ENCODE results near the gene RAN.

GRCh38 chr12:130911933-130912332, 40.1 kb downstream of the RAN start:
- no peak for TF ChIP-seq CTCF (IDR thresholded peaks at IDR 0.05; ENCODE audit: insufficient read depth, low read length)
- no peak for TF ChIP-seq POLR2AphosphoS5 (IDR thresholded peaks at IDR 0.05; ENCODE audit: low read depth)
- TF ChIP-seq, protein P1, sequence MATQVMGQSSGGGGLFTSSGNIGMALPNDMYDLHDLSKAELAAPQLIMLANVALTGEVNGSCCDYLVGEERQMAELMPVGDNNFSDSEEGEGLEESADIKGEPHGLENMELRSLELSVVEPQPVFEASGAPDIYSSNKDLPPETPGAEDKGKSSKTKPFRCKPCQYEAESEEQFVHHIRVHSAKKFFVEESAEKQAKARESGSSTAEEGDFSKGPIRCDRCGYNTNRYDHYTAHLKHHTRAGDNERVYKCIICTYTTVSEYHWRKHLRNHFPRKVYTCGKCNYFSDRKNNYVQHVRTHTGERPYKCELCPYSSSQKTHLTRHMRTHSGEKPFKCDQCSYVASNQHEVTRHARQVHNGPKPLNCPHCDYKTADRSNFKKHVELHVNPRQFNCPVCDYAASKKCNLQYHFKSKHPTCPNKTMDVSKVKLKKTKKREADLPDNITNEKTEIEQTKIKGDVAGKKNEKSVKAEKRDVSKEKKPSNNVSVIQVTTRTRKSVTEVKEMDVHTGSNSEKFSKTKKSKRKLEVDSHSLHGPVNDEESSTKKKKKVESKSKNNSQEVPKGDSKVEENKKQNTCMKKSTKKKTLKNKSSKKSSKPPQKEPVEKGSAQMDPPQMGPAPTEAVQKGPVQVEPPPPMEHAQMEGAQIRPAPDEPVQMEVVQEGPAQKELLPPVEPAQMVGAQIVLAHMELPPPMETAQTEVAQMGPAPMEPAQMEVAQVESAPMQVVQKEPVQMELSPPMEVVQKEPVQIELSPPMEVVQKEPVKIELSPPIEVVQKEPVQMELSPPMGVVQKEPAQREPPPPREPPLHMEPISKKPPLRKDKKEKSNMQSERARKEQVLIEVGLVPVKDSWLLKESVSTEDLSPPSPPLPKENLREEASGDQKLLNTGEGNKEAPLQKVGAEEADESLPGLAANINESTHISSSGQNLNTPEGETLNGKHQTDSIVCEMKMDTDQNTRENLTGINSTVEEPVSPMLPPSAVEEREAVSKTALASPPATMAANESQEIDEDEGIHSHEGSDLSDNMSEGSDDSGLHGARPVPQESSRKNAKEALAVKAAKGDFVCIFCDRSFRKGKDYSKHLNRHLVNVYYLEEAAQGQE (IDR thresholded peaks at IDR 0.05; ENCODE audit: insufficient replicate concordance, low read depth) = no peak
- TF ChIP-seq GABPA (IDR thresholded peaks at IDR 0.05; ENCODE audit: low read depth) = no peak
- no peak for TF ChIP-seq SPI1 (IDR thresholded peaks at IDR 0.05; ENCODE audit: borderline replicate concordance, low read depth)

All from HL-60 (cell line).